Measurements from ENCODE around the gene MAGIX. TPM values are rescaled to one million over a fixed set of nuclear protein-coding genes. Genes with fewer than 3 reads are reported as not detected.

MAGIX gene
- polyA plus RNA-seq, 5 donors: 1.5 to 4.0 (median 2.1) TPM

DNA sequence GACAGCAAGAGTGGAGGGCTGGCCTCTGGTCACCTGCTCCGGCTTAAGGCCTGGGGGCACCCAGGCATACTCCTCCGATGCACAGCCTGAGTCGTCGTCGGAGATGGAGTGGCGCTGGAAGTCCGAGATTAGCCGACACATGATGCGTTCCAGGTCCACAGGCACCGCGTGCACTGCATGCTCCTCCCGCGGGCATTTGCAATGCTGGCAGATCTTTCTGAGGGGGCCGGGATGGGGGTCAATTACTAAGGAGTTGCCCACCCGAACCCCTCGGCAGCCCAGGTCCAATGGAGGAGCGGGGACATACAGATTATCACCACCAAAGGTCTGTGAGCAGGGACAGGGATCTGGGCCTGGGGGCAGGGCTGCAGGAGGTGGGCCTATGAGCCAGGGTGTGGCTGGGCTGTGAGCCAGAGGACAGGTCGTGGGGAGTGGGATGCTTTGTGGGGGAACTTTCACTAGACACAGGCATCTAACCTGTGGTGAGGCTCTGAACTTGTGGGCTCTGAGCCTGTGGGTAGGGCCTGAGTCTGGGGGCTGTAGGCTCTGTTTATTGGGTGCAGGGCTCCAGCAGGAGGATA is 21.2 kb downstream of the MAGIX start:
- DNase-seq: no peak

DNA sequence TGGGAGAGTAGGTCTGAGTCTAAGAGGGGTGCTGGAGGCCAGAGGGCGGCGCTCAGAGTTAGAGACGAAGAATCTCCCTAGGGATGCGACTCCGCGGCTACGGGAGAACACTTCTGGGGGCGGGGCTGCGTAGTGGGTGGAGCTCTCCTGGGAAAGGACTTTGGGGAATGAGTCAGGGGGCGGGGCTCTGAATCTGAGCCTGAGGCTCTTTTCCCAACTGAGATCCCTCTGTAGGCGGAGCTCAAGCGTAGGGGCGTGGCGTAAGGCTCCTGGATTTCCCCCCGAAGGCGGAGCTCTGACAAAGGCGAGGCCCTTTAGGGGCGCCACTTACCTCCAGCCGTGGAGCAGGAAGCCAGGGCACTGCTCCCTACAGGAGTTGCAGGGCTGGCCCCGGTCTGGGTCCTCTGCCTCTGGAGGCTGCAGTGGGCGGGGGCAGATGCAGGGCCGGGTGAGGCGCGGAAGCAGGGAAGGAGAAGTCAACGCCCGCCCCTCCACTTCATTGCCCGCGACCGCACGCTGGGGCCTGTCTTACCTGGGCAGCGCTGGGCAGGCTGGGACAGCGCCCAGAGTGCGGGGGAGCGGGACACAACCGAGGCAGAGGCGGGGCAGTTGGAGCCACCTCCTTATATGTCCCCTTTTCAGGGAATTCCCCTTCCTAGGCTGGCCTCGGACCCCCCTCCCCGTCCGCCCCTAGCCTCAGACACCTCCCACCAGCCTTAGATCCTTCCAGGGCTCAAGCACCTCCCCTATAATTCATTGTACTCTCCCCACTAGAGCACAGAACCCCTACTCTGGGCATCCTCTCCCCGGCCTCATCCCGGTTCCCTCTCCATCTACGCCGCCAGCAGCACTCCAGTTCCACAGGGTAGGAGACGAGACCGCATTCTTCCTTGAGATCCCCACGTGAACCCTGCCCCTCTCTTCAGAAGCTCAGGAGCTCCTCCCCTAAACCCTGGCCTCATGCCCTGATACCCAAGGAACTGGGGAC is 22.0 kb downstream of the MAGIX start:
- DNase-seq: peak; percentile 73 to 75

- DNase-seq: peak; percentile 45 to 51
These were observed 23.8 kb downstream of the MAGIX start, which contains the start of gene PRICKLE3 for GRCh38 chrX:49186125-49187027. Gene PRICKLE3, minus strand, starts transcription at chrX:49186373. Its CDS starts 76 bp downstream, at chrX:49186297.

- no peak for DNase-seq
These were observed 24.5 kb downstream of the MAGIX start for GRCh38 chrX:49187028-49187394.

GRCh38 chrX:49187526-49187925 is 25.0 kb downstream of the MAGIX start:
- no peak for DNase-seq

- no peak for DNase-seq
These were observed 26.0 kb downstream of the MAGIX start for GRCh38 chrX:49188468-49189076.

- no peak for DNase-seq
These were observed 27.0 kb downstream of the MAGIX start for GRCh38 chrX:49189606-49190005.

- DNase-seq: peak; percentile 93 to 95
These were observed 28.4 kb downstream of the MAGIX start for GRCh38 chrX:49190821-49191573.

DNA sequence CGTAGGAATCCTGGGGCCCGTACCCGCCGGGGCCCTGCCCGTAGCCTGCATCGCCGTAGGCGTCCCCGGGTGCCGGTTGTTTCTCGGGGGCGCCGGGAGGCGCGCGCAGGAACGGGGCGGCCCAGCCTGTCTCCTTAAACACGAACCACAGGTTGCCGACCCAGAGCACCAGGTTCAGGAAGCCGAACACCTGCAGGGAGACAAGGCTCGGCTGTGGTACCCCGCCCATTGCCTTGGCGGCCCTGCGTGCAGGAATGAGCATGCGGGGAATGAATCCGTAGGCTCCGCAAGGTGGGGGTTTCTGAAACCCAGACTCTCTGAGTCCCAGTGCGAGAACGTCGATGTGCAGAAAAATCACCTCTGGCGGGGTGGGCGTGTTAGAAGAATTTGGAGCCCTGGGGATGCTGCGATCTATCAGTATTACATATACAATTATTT is 29.0 kb downstream of the MAGIX start:
- no peak for DNase-seq

DNA sequence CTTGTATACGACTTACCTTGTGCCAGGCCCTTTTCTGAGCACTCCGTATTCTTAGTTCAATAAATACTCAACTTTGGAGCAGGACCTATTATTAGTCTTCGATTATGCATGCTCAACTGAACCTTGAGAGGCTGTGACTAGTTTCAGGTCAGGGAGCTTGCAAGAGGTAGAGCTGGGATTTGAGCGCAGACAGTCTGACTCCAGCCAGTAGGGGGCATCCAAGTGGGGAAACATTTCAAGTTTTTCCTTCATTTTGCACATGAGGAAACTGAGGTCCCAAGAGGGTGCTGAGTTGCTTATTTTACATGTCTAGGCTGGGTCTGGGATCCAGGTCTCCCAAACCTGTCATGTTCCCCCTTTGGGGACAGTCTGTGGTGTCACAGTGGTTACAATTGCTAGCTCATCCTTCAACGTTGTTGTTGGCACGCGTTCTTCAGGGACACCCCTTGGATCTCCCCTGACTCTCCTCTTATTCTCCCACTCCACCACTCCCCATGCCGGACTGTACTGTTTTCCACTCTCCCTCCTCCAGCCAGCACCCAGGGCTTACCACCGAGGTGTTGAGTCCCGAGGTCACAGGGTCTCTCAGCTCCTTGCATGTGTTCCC is 30.3 kb downstream of the MAGIX start:
- DNase-seq: no peak

DNA sequence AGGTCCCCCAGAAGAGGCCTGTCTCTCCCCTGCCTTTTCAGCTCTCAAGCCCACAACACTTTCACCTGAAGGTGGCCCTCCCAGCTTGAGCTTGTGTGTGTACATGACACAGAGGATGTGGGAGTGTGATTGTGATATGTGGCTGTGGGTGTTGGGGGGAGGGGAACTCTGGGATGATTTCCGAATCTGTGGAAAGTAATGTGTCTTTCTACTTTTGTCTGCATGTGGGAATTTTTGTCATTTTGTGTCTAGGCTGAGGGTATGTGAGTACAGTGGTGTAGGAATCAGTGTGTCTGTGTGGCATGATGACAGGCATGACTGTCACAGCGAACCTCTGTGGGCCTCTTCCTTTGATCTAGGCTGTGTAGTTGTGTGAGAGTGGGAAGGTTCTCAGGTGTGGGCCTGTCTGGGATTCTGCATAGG is 31.0 kb downstream of the MAGIX start:
- DNase-seq: no peak

GRCh38 chrX:49197543-49198087 is 35.1 kb downstream of the MAGIX start:
- DNase-seq: no peak

GRCh38 chrX:49198540-49199314 is 36.2 kb downstream of the MAGIX start:
- DNase-seq: no peak

DNA sequence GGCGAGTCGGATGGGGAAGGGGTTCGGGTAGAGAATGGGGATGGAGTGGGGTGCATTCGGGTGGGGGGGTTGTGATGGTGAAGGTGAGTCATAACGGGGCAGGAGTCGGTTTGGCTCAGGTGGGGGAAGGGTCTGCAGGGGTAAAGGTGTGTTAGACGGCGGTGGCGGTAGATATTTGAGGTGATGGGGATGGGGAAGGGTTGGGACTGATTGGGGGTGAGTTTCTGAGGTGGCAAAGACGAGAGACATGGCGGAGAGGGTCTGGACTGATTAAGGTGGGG is 36.7 kb downstream of the MAGIX start:
- DNase-seq: no peak

GRCh38 chrX:49199906-49200771 is 37.6 kb downstream of the MAGIX start, which contains the start of gene SYP:
Gene SYP, minus strand, starts transcription at chrX:49200193. Its CDS starts 7 bp downstream, at chrX:49200186.
- peak; percentile 74 to 81 for DNase-seq

- DNase-seq: no peak
These were observed 39.5 kb downstream of the MAGIX start for GRCh38 chrX:49202022-49202421.

GRCh38 chrX:49203536-49203935 is 41.0 kb downstream of the MAGIX start:
- no peak for DNase-seq

DNA sequence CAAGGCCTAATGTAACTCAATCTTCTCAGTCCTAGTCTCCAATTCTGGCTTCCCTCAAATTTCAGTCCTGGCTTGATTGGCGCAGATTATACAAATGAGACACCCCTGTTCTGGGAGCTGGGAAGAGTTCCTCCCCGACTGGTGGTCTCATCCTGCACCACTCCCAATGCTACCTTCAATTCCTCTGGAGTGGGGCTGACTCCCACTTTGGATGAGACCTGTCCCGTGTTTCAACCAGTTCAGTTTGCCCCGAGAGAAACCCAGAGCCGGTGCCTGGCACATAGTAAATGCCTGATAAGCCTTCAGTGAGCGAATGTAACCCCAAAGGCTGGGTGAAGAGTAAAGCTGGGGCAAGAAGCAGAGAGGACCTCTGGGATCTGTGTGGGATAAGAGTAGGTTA is 41.5 kb downstream of the MAGIX start:
- DNase-seq: no peak
